H54 (cell line): ENCODE measurements around the gene VKORC1.

Experiments used
- DNase-seq: peaks from one replicate; pipeline ENCODE4 v3.0.0; 2011; ENCODE audit warnings: low spot score, mixed read lengths; ENCODE audit not compliant: insufficient read length
- FAIRE-seq: peaks from 3 replicates; lab custom pipeline; 2011; peaks lifted over from hg19 to GRCh38; lab: Jason Lieb, UNC
- POLR2A ChIP-seq: IDR thresholded peaks from 2 replicates; pipeline ENCODE4 v1.6.1; 2011; ENCODE audit warnings: low read depth, mild to moderate bottlenecking, low read length

The VKORC1 gene

DNA sequence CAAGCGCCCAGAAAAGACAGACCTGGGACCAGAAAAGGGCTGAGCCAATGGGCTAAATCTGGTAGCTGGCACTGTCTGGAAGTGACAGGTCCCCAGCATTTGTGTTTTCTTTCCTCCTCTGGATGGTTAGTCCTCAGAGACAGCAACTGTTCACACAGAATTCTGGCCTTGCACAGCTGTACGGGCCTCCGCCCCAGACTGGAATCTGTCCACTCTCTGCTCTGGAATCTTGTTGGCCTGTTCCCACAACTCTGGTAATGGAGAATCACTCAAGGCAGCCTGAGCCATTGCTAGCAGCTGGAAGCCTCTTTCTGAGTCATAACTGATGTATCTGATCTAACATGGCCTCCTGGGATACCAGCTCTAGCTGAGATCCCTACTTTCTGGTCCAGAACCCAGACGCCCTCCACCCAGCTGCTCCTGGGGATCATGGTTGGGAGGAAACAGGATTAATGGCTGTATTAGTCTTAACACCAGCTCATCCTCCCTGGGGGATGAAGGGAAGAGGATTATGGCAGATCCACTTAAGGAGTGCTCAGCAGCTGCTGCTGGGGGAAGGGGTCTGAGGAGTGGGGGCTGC is 29.6 kb downstream of the VKORC1 start:
- peak; percentile 94 for DNase-seq
- FAIRE-seq: peak; percentile 78
- TF ChIP-seq POLR2A: no peak

DNA sequence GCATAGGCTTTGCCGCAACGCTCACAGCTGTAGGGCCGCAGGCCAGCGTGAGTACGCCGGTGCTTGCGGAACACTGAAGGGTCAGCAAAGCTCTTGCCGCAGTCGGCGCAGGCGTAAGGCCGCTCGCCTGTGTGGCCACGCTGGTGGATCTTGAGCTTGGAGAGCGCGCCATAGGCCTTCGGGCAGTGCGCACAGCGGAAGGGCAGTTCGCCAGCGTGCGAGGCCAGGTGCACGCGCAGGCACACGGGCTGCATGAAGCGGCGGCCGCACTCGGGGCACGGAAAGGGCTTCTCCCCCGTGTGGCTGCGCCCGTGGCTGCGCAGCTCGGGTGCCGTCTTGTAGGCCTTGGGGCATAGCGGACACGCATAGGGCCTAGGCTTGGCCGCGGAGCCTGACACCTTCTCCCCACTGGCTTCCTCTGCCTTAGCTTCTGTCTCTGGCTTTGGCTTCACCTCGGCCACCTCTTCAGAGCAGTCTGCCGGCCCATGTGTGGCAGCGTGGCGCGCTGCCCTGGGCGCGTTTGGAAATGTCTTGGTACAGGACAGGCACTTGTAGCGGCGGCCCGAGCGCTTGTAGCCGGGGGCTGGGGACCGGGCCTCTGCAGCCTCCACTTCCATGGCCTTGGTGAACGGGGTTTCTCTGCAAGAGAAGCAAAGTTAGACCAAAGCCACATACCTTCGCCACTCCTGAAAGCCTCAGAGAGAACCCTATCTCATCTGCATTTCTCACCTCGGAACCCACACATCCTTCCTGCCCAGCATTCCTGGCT is 30.6 kb downstream of the VKORC1 start:
- DNase-seq (no peak), FAIRE-seq (no peak)
- no peak for TF ChIP-seq POLR2A

DNA sequence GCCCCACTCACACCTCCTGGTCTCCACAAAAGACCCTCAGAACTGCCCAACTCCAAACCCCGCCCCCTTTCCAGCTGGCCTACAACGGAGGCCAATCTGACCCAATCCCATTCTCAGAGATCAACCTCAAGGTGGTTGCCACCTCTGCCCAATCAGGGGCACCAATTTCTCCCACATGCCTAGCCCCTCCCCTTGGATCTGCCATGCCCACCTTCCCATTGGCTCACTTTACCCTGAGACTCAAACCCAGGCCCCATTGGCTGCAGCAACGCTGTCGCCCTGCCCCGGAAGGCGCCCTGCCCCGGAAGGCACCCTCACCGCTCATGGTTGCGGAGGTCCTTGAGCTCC is 31.1 kb downstream of the VKORC1 start:
- DNase-seq (no peak), FAIRE-seq (no peak)
- no peak for TF ChIP-seq POLR2A

DNA sequence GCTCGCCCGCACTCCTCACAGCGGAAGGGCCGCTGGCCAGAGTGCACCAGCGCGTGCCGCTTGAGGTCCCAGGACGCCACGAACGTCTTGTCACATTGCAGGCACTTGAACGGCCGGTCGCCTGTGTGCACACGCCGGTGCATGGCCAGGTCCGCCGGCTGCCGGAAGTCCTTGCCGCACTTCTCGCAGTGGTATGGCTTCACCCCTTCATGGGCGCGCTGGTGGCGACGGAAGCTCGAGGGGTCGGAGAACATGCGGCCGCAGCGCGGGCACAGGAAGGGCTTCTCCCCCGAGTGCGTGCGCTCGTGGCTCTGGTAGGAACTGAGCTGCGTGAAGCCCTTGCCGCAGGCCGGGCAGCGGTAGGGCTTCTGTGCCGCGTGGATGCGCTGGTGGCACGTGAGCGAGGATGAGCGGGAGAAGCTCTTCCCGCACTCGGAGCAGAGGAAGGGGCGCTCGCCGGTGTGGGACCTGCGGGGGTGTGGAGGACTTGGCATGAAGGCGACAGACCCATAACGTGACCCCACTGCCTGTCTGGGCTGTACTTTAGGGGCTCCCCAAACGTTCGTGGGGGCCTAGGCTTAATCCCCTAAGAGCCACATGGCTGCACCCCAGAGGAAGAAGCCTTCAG is 32.7 kb downstream of the VKORC1 start:
- FAIRE-seq (no peak), DNase-seq (no peak)
- TF ChIP-seq POLR2A: no peak

DNA sequence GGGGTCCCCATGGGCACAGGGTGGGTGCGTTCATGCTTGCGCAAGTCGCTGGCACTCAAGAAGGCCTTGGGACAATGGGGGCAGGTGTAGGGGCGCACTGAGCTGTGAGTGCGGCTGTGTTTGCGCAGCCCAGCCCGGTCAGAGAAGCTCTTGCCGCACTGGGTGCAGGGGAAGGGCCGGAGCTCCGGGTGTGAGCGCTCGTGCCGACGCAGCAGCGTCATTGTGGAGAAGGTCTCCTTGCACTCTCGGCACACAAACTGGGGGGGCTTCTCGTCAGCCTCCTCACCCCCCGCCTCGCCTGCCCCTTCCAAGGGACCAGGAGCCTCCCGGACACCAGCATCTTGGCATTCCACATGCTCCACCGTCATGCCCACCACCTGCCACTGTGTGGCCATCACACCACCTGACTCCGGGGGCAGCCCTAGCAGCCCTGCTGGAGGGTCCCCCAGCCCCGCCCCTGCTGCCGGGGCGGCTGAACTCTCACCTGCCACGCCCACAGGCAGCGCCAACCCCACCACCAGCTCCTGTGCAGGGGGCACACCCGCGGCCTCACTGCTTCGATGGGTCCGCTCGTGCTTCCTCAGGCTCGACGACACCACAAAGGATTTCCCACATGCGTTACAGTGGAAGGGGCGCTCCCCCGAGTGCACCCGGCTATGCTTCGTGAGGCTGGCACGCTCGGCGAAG is 33.3 kb downstream of the VKORC1 start:
- FAIRE-seq (no peak), DNase-seq (no peak)
- TF ChIP-seq POLR2A: no peak

DNA sequence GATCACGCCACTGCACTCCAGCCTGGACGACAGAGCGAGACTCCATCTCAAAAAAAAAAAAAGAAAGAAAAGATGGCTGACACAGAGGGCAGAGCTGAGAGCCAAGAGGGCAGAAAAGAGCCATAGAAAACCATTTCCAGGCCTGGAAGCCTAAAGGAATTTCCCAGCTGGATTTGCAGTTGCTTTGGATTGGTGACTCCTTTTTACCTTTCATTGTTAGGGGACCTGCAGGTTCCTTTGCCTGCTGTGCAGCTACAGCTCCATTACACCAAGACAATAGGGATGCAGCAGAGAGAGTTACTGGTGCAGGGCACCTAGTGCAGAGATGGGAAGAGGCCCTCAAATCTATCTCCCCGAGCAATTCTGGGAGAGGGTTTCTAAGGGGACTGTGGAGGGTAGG is 39.0 kb downstream of the VKORC1 start:
- FAIRE-seq (no peak), DNase-seq (no peak)
- TF ChIP-seq POLR2A: no peak

DNA sequence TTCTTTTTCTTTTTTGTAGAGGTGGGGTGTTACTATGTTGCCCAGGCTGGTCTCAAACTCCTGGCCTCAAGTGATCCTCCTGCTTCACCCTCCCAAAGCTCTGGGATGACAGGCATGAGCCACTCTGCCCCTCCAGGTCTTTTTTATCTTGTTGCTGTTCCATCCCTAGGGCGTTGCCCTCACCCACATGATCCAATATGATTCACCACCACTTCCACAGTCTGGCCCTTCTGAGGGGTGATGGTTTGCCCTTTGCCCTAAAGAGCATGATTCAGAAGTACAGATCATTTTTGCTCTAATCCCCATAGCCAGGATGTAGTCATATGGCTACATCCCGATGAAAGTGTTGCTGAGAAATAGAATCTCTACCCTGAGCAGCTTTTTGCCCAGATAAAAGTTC is 42.5 kb downstream of the VKORC1 start:
- FAIRE-seq (peak; percentile 93), DNase-seq (peak; percentile 91)
- no peak for TF ChIP-seq POLR2A

DNA sequence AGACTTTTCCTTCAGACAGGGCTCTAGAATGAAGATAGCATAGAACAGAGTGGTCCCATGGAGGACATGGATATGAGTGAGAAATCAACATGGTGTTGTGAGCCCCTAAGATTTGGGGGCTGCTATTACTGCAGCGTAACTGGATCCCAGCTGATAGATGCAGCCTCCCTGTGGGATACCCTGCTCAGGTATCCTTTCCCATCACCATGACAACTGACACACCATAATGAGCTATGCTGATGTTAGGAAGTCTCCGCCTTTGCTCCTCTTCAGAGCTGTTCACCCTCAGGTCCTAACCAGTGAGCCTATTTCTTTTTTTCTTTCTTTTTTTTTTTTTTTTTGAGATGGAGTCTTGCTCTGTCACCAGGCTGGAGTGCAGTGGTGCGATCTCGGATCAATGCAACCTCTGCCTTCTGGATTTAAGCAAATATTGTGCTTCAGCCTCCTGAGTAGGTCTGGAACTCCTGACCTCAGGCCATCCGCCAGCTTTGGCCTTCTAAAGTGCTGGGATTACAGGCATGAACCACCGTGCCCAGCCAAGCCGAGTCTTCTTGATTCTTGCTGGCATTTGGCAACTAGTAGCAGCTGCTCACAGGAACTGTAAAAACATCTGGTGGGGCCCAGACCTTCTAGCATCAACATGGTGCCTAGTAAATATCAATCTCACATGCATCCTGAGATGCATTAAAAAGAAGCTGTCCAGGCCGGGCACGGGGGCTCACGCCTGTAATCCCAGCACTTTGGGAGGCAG is 44.1 kb downstream of the VKORC1 start:
- FAIRE-seq (no peak), DNase-seq (no peak)
- no peak for TF ChIP-seq POLR2A

DNA sequence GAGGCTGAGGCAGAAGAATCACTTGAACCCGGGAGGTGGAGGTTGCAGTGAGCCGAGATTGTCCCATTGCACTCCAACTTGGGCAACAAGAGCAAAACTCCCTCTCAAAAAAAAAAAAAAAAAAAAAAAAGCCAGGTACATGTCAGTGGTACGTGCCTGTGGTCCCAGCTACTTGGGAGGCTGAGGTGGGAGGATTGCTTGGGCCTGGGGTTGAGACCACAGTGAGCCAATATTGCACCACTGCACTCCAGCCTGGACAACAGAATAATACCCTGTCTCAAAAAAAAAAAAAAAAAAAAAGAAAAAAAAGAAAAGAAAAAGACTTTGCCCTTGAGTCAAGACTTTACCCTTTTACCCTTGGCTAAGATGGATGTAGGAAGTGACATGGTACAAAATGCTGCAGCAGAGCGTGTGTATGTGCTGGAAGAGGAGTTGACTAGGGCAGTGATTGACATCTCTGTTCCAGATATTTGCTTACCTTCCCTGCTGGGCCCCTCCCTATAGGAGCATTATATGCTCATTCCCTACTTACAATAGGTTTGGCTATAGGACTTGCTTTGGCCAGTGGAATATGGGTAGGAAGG is 50.6 kb downstream of the VKORC1 start:
- DNase-seq (no peak), FAIRE-seq (no peak)
- no peak for TF ChIP-seq POLR2A

DNA sequence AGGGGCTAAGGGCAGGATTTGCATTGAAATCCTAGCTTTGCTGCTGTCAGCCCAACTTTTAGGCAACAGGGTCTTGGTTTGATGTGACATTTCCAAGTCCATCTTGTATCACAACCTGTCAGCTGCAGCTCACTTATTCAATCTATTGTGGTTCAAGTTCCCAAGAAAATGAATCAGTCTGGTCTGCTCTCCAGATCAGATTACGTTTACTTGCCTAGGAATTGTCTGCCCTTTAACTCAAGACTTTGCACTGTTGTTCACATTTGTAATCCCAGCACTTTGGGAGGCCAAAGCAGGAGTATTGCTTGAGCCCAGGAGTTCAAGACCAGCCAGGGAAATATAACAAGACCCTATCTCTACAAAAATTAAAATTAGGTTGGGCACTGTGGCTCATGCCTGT is 51.2 kb downstream of the VKORC1 start:
- no peak for TF ChIP-seq POLR2A
- FAIRE-seq (no peak), DNase-seq (no peak)

DNA sequence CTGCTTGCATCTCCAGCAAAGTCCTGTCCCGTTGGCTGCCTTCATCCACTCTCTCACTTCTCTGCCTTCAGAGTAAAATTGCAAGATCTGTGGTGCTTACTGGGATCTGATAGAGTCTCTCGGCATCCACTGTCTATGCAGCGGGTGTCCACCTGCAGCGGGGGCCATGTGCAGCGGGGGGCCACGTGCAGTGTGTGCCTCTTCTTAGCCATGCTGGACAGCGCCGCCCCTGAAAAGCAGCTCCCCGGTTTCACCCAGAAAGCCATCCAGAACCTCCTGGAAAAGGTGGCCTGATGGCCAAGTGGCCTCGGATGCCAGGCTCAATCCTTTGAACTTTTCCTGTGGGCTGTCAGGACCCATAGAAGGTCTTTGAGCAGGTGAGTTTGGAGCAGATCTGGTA is 51.7 kb downstream of the VKORC1 start:
- FAIRE-seq (no peak), DNase-seq (no peak)
- TF ChIP-seq POLR2A: no peak
